Activated naive CD4-positive, alpha-beta T cell treated with anti-CD3 and anti-CD28 coated beads, Interleukin-2, amount 10 ng/mL, durations not matched to agents 7 days and 5 days (primary cell): ENCODE data around the gene SLC10A3.

Source experiments
- CTCF ChIA-PET: fragments of 350-600 bp; sonication (Branson Sonifier 250); formaldehyde crosslinking; loops from one replicate; lab custom pipeline; 2021; ENCODE audit warnings: antibody characterized with exemption; lab: Charles Lee
- DNase-seq: peaks from one replicate; pipeline ENCODE4 v3.0.0-alpha.2; 2020
- H3K27ac Mint-ChIP-seq: one replicate; pipeline ENCODE4 v1.8.0; 2021; ENCODE audit warnings: mild to moderate bottlenecking, moderate library complexity, mixed read lengths
- H3K27me3 Mint-ChIP-seq: one replicate; pipeline ENCODE4 v1.8.0; 2021; ENCODE audit warnings: mild to moderate bottlenecking, mixed read lengths
- H3K36me3 Mint-ChIP-seq: one replicate; pipeline ENCODE4 v1.8.0; 2021; ENCODE audit warnings: mixed read lengths
- H3K4me1 Mint-ChIP-seq: one replicate; pipeline ENCODE4 v1.8.0; 2021; ENCODE audit warnings: mixed read lengths
- H3K4me3 Mint-ChIP-seq: one replicate; pipeline ENCODE4 v1.8.0; 2021; ENCODE audit warnings: mild to moderate bottlenecking, moderate library complexity, mixed read lengths
- H3K9me3 Mint-ChIP-seq: one replicate; pipeline ENCODE4 v1.8.0; 2021; ENCODE audit warnings: mixed read lengths

SLC10A3 gene, protein sequence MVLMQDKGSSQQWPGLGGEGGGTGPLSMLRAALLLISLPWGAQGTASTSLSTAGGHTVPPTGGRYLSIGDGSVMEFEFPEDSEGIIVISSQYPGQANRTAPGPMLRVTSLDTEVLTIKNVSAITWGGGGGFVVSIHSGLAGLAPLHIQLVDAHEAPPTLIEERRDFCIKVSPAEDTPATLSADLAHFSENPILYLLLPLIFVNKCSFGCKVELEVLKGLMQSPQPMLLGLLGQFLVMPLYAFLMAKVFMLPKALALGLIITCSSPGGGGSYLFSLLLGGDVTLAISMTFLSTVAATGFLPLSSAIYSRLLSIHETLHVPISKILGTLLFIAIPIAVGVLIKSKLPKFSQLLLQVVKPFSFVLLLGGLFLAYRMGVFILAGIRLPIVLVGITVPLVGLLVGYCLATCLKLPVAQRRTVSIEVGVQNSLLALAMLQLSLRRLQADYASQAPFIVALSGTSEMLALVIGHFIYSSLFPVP

DNA sequence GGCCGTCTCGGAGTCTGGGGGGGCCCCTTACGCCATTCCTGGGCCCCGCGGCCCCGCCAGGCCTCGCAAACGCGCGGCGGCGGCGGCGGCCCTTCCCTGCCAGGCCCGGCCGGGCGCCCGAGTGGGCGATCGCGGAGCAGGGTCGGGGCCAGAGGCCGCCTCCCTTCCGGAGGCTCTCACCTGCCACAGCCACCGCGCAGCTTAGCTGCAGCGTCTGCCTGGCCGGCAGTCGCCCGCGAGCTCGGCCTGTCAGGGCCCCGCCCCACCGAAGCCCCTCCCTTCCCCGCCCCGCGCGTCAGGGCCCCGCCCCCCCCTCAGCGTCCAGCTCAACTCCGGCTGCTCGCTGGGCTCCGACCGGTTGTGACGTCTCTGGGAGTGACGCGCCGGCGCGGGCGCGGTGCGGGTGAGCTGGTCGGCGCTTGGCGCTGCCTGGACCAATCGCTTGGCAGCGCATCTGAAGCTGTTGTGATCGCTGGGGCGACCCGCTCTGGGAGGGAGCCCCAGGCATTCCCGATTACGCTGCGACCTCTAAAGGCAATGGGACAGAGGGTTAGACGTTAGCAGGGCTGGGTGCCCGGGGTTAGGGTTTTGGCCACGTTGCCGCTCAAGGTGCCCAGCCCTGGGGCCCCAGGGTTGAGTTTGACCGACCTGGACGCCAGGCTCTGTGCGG lies at the start of gene SLC10A3:
SLC10A3 (minus strand) TSS at position 216 of the 670 bp plus-strand sequence. CDS start 1,689 bp downstream, outside the sequence.
- H3K4me3 Mint-ChIP-seq = peak within 1 kb of the TSS; percentile 86
- H3K27me3 Mint-ChIP-seq = no peaks in the 10 kb centered on the region
- H3K4me1 Mint-ChIP-seq = peaks cover 27% of the 10 kb centered on the region
- peak; percentile 92 for DNase-seq
- no peaks in the 10 kb centered on the region for H3K9me3 Mint-ChIP-seq
- CTCF ChIA-PET = interaction anchor here (0.8 kb wide), 1 partner anchor 117 kb away, joined by 4 read pairs; the partner anchor contains the start of gene FLNA
- peak within 1 kb of the TSS; percentile 97 for H3K27ac Mint-ChIP-seq
- H3K36me3 Mint-ChIP-seq = peaks cover 7% of the 10 kb centered on the region

GRCh38 chrX:154539077-154539476 lies 48.6 kb upstream of the SLC10A3 start:
- CTCF ChIA-PET = no interaction called here
- Mint-ChIP-seq H3K27me3 (no peaks in the 10 kb centered on the region), H3K4me3 (no peak overlapping the region), H3K27ac (peak overlapping the region; percentile 12), H3K36me3 (peaks cover 13% of the 10 kb centered on the region), H3K4me1 (peaks cover 32% of the 10 kb centered on the region), H3K9me3 (no peaks in the 10 kb centered on the region)
- no peak for DNase-seq

- no peaks in the 10 kb centered on the region for H3K27me3 Mint-ChIP-seq
- H3K9me3 Mint-ChIP-seq = no peaks in the 10 kb centered on the region
- no peak for DNase-seq
- H3K36me3 Mint-ChIP-seq = peaks cover 16% of the 10 kb centered on the region
- CTCF ChIA-PET = interaction anchor here (0.9 to 1.0 kb wide), 2 partner anchors 9 to 162 kb away, joined by 6 to 10 read pairs; partner anchors contain the start of gene FLNA
- peaks cover 13% of the 10 kb centered on the region for H3K4me1 Mint-ChIP-seq
- H3K4me3 Mint-ChIP-seq = no peak overlapping the region
- no peak overlapping the region for H3K27ac Mint-ChIP-seq
Observed at GRCh38 chrX:154535892-154536291, 45.5 kb upstream of the SLC10A3 start.

GRCh38 chrX:154534526-154535322 lies 44.3 kb upstream of the SLC10A3 start:
- H3K4me1 Mint-ChIP-seq = peaks cover 13% of the 10 kb centered on the region
- H3K4me3 Mint-ChIP-seq = no peak overlapping the region
- H3K36me3 Mint-ChIP-seq = peaks cover 17% of the 10 kb centered on the region
- H3K27ac Mint-ChIP-seq = peak overlapping the region; percentile 58
- H3K27me3 Mint-ChIP-seq = no peaks in the 10 kb centered on the region
- CTCF ChIA-PET = interaction anchor here (0.9 to 3.4 kb wide), 3 partner anchors 8 to 161 kb away, joined by 6 to 15 read pairs (median 10); partner anchors contain the start of gene FLNA
- no peaks in the 10 kb centered on the region for H3K9me3 Mint-ChIP-seq
- peak; percentile 89 for DNase-seq

GRCh38 chrX:154532690-154533089 lies 42.3 kb upstream of the SLC10A3 start:
- peaks cover 10% of the 10 kb centered on the region for H3K4me1 Mint-ChIP-seq
- CTCF ChIA-PET = interaction anchor here (3.4 kb wide), 1 partner anchor 159 kb away, joined by 15 read pairs; no protein-coding TSS in a partner anchor
- H3K27me3 Mint-ChIP-seq = no peaks in the 10 kb centered on the region
- no peak for DNase-seq
- no peak overlapping the region for H3K27ac Mint-ChIP-seq
- peaks cover 16% of the 10 kb centered on the region for H3K36me3 Mint-ChIP-seq
- no peak overlapping the region for H3K4me3 Mint-ChIP-seq
- no peaks in the 10 kb centered on the region for H3K9me3 Mint-ChIP-seq

GRCh38 chrX:154531626-154532025 lies 41.2 kb upstream of the SLC10A3 start:
- Mint-ChIP-seq H3K4me1 (peaks cover 17% of the 10 kb centered on the region), H3K27ac (no peak overlapping the region), H3K9me3 (no peaks in the 10 kb centered on the region), H3K27me3 (no peaks in the 10 kb centered on the region), H3K4me3 (no peak overlapping the region), H3K36me3 (peaks cover 14% of the 10 kb centered on the region)
- DNase-seq = no peak
- CTCF ChIA-PET = interaction anchor here (0.6 to 3.4 kb wide), 2 partner anchors 44 to 158 kb away, joined by 3 to 15 read pairs; no protein-coding TSS in a partner anchor

DNA sequence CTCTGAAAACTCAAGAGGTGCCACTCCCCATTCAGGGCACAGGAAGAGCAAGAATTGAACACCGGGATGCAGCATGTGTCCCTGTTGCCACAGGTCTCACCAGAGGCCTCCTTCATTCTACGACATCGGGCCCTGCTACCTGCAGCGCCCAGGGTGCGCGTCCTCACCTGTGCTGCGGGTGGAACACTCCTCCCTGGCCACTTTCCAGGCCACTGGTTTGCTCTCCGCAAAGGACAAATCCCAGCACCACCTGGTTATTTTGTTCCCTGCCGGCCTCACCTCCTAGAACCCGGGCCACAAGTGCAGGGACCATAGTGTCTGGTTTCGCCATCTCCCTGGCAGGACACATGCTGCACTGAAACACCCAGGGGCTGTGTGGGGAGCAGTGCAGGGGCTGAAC lies 39.9 kb upstream of the SLC10A3 start:
- peaks cover 14% of the 10 kb centered on the region for H3K36me3 Mint-ChIP-seq
- CTCF ChIA-PET = no interaction called here
- no peaks in the 10 kb centered on the region for H3K9me3 Mint-ChIP-seq
- H3K27me3 Mint-ChIP-seq = no peaks in the 10 kb centered on the region
- DNase-seq = no peak
- peaks cover 31% of the 10 kb centered on the region for H3K4me1 Mint-ChIP-seq
- no peak overlapping the region for H3K27ac Mint-ChIP-seq
- no peak overlapping the region for H3K4me3 Mint-ChIP-seq

GRCh38 chrX:154529206-154529612 lies 38.8 kb upstream of the SLC10A3 start:
- Mint-ChIP-seq H3K27ac (no peak overlapping the region), H3K9me3 (no peaks in the 10 kb centered on the region), H3K27me3 (no peaks in the 10 kb centered on the region), H3K36me3 (peaks cover 10% of the 10 kb centered on the region), H3K4me3 (no peak overlapping the region), H3K4me1 (peaks cover 31% of the 10 kb centered on the region)
- CTCF ChIA-PET = no interaction called here
- DNase-seq = no peak

DNA sequence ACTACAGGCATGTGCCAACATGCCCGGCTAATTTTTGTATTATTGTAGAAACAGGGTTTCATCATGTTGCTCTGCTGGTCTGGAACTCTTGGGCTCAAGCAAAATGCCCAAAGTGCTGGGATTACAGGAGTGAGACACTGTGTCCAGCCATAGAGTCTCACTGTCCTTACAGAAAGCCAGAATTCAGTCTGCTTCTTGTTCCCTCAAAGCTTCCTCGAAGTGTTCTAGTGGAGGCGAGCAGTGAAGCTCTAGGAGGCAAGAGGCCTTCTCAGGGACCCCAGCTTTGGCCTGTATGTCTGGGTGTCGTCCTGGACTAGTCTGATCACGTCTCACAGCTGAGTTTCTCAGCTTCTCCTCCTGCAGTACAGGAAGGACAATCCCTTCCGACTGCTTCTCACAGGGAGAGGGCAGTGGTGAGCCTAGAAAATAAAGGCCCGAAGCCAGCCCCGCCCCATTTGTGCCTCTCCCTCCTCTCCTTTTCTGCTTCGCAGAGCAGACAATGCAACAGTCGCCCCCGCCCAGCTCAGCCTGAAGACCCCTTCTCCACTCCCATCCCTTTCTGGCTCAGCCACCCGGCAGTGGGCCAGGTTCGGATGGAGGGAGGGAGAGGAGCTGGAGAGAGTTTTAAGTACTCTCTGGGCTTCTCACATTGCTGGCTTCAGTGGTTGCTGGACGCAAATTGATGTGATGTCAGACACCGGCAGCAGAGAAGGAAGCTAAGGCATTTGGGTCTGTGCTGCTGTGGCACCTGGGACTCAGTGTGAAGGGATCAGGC lies 36.7 kb upstream of the SLC10A3 start:
- Mint-ChIP-seq H3K36me3 (peaks cover 3% of the 10 kb centered on the region), H3K27me3 (no peaks in the 10 kb centered on the region), H3K4me3 (peak overlapping the region; percentile 3), H3K9me3 (no peaks in the 10 kb centered on the region), H3K27ac (peak overlapping the region; percentile 81), H3K4me1 (peaks cover 31% of the 10 kb centered on the region)
- peak; percentile 79 for DNase-seq
- CTCF ChIA-PET = interaction anchor here (0.7 to 1.6 kb wide), 10 partner anchors 8 to 154 kb away, joined by 3 to 8 read pairs (median 4); partner anchors contain the start of genes DNASE1L1 and FAM3A

DNA sequence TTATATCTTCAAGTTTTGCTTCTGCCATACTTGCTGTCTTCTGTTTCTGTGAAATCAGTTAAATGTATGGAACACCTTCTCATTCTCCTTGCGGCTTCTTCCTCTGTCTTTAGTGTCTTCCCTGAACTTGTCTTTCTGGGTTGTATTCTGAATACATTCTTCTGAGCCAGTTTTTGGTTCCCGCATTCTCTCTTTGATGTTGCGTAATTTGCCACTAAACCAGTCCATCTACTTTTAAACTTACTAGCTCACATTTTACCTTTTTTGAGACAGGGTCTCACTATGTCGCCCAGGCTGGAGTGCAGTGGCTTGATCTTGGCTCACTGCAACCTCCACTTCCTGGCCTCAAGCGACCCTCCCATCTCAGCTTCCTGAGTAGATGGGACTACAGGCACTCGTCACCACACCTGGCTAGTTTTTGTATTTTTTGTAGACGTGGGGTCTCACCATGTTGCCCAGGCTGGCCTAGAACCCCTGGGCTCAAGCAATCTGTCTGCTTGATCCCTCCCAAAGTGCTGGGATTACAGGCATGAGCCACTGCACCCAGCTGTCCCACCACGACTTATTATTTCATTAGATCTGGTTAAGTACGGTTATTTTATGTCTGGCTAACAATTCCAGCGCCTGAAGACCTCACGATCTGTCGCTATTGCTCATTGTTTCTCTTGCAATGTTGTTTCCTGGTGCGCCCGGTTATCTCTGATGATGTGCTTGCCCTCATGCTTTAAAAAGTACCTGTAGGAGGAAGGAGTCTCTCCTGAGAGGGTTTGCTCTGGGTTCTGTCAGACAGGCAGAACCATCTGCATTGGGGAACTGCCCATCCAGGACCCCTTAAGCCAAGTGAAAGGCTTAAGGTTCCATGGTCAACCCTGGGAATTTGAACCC lies 35.4 kb upstream of the SLC10A3 start:
- peak overlapping the region; percentile 67 for H3K27ac Mint-ChIP-seq

GRCh38 chrX:154519389-154519788 lies 29.0 kb upstream of the SLC10A3 start:
- CTCF ChIA-PET = no interaction called here
- Mint-ChIP-seq H3K4me3 (no peak overlapping the region), H3K27me3 (no peaks in the 10 kb centered on the region), H3K4me1 (peaks cover 14% of the 10 kb centered on the region), H3K36me3 (no peaks in the 10 kb centered on the region), H3K9me3 (no peaks in the 10 kb centered on the region), H3K27ac (no peak overlapping the region)
- DNase-seq = no peak

More for the DNA sequence above, 35.4 kb upstream of the SLC10A3 start:
- no peaks in the 10 kb centered on the region for H3K27me3 Mint-ChIP-seq
- DNase-seq = no peak
- CTCF ChIA-PET = interaction anchor here (0.9 to 1.6 kb wide), 3 partner anchors 8 to 152 kb away, joined by 5 to 6 read pairs (median 5); no protein-coding TSS in a partner anchor
- H3K4me1 Mint-ChIP-seq = peaks cover 31% of the 10 kb centered on the region
- no peaks in the 10 kb centered on the region for H3K9me3 Mint-ChIP-seq
- H3K36me3 Mint-ChIP-seq = peaks cover under 1% of the 10 kb centered on the region
- H3K4me3 Mint-ChIP-seq = peak overlapping the region; percentile 4

GRCh38 chrX:154517101-154517781 lies 26.8 kb upstream of the SLC10A3 start:
- Mint-ChIP-seq H3K4me1 (peaks cover 27% of the 10 kb centered on the region), H3K27ac (no peak overlapping the region), H3K36me3 (peaks cover 5% of the 10 kb centered on the region), H3K27me3 (no peaks in the 10 kb centered on the region), H3K9me3 (no peaks in the 10 kb centered on the region), H3K4me3 (no peak overlapping the region)
- CTCF ChIA-PET = interaction anchor here (1.0 to 1.6 kb wide), 3 partner anchors 9 to 144 kb away, joined by 4 to 8 read pairs (median 5); no protein-coding TSS in a partner anchor
- no peak for DNase-seq
